ENCODE results near the gene CSMD2.

DNA sequence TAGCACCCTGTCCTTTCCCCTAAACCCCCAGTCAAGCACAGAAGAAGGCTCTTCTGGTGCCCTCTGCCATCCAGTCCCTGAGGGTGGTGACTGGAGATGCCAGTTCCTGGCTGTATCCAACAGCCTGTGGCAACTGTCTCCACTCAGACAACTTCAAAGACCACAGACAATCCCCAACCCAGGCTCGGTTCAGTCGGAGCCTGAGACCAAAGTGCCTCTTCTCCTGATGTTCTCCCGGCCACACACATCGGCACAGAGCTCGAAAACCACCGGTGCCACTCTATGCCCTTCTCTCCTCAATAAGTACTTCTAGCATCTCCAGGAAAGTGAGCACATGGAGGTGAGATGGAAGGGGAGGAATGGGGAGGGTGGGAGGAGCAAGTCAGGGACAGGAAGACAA, 340.7 kb downstream of the CSMD2 start:
- TF ChIP-seq ZNF70 (CRISPR knock-in tag; IDR thresholded peaks at IDR 0.05) (no peak), TCF4 (CRISPR knock-in tag; IDR thresholded peaks at IDR 0.05; ENCODE audit: borderline replicate concordance) (no peak), OSR1 (CRISPR knock-in tag; IDR thresholded peaks at IDR 0.05) (no peak), SNAI2 (CRISPR knock-in tag; IDR thresholded peaks at IDR 0.05) (no peak), CSDC2 (CRISPR knock-in tag; IDR thresholded peaks at IDR 0.05) (no peak)
- TF ChIP-seq, protein P1, sequence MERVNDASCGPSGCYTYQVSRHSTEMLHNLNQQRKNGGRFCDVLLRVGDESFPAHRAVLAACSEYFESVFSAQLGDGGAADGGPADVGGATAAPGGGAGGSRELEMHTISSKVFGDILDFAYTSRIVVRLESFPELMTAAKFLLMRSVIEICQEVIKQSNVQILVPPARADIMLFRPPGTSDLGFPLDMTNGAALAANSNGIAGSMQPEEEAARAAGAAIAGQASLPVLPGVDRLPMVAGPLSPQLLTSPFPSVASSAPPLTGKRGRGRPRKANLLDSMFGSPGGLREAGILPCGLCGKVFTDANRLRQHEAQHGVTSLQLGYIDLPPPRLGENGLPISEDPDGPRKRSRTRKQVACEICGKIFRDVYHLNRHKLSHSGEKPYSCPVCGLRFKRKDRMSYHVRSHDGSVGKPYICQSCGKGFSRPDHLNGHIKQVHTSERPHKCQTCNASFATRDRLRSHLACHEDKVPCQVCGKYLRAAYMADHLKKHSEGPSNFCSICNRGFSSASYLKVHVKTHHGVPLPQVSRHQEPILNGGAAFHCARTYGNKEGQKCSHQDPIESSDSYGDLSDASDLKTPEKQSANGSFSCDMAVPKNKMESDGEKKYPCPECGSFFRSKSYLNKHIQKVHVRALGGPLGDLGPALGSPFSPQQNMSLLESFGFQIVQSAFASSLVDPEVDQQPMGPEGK (CRISPR knock-in tag; IDR thresholded peaks at IDR 0.05; ENCODE audit: borderline replicate concordance): no peak

All from SK-N-SH treated with all-trans-retinoic acid at 6 μM for 48 hours (cell line).